G401 (cell line): ENCODE measurements around the gene PLCG1. TPM values are rescaled to one million over a fixed set of nuclear protein-coding genes. Genes with fewer than 3 reads are reported as not detected.

Source experiments
- total RNA-seq: library from RNA; depleted of rRNA; stranded (reverse); fragments of >200 nt; shearing (Covaris generic); gene quantifications from 2 replicates; pipeline ENCODE4 v1.2.3, GENCODE V29; 2014; rRNA removed

The PLCG1 gene
- total RNA-seq, 1 experiment from 2014 or later: 117 TPM

Other genes starting within 250 kb of the PLCG1 start
- gene TOP1, start 108.7 kb upstream of the PLCG1 start, total RNA-seq: 32.1 and 39.7 TPM in 2 replicates
- 2.7 and 3.0 TPM in 2 replicates for gene ZHX3, start 180.2 kb downstream of the PLCG1 start, total RNA-seq
- gene LPIN3, start 203.3 kb downstream of the PLCG1 start, total RNA-seq: 10.8 and 14.6 TPM in 2 replicates
- 0.71 TPM in 1 of 2 replicates, not detected in the other for gene EMILIN3, start 229.3 kb downstream of the PLCG1 start, total RNA-seq